Cortex of kidney (tissue), 1 donor: Measurements from ENCODE around the gene ARTN.

Source experiments
- DNase-seq: peaks from one replicate; lab custom pipeline; 2025; lab: John Stamatoyannopoulos, UW

The ARTN gene

DNA sequence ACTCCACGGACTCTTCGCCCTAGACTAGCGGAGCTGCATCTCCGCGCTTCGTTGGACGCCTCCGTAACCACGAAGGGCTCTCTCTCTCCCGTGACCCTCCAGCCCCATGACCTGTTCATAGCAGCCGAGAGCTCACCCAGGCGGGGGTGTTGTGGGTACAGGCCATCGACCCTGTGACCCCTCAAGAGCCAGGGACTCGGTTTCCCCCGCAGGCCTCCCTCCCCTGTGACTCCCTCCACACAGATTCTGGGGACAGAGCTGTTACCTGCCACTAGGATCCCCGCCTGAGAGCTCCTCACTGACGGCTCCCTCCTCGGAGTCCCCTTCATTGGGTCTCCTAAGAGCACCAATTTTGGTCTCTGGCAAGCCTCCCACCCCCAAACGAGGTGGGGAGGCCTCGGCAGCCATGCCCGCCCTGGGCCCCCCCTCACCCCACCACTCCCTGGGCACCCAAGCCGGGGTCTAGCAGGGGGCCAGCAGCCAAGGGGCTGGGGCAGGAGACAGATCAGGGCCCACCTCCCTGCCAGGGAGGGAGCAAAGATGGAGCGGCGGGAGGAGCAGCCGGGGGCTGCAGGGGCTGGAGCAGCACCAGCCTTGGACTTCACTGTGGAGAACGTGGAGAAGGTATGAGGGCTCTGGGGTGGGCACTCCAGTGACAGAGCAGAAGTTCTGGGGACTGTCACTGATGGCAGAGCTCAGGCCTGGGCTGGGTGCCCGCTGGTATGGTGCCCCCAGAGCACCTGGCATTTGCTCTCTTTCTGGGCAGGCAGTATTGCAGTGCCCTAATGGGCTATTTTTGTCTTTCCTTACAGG, 13.7 kb downstream of the ARTN start:
- no peak for DNase-seq

DNA sequence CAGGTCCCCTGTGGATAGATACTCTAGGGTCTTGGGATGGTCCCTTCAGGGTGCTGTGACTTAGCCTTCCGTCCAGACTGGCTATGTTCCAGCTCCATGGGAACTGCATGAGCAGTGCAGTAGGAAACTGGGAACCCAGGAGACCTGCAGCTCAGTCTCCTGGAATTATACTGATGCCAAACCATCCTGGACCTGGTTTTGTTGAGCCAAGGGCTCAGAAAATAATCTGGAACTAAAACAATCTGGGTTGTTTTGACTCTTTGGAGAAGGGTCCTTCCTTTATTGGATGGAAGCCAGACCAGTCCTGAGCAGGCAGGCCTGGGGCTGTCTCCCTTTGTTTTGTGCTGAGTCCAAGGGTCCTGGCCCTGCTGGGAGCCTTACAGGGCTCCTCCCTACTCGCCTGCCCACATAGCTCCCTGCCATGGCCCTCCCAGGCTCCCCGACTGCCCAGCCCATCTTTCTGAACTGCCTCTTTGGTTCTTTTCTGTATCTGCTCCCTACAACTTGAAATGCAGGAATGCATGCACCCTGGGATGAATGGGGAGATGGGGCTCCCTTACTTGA, 14.4 kb downstream of the ARTN start:
- no peak for DNase-seq

DNA sequence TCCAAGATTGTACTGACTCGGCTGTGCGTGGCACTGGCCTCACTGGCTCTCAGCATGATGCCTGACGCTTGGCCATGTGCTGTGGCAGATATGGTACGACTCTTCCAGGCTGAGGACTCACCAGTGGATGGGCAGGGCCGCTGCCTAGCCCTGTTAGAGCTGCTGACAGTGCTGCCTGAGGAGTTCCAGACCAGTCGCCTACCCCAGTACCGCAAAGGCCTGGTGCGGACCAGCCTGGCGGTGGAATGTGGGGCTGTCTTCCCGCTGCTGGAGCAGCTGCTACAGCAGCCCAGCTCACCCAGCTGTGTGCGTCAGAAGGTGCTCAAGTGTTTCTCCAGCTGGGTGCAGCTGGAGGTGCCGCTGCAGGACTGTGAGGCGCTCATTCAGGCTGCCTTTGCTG, 16.1 kb downstream of the ARTN start:
- no peak for DNase-seq

DNA sequence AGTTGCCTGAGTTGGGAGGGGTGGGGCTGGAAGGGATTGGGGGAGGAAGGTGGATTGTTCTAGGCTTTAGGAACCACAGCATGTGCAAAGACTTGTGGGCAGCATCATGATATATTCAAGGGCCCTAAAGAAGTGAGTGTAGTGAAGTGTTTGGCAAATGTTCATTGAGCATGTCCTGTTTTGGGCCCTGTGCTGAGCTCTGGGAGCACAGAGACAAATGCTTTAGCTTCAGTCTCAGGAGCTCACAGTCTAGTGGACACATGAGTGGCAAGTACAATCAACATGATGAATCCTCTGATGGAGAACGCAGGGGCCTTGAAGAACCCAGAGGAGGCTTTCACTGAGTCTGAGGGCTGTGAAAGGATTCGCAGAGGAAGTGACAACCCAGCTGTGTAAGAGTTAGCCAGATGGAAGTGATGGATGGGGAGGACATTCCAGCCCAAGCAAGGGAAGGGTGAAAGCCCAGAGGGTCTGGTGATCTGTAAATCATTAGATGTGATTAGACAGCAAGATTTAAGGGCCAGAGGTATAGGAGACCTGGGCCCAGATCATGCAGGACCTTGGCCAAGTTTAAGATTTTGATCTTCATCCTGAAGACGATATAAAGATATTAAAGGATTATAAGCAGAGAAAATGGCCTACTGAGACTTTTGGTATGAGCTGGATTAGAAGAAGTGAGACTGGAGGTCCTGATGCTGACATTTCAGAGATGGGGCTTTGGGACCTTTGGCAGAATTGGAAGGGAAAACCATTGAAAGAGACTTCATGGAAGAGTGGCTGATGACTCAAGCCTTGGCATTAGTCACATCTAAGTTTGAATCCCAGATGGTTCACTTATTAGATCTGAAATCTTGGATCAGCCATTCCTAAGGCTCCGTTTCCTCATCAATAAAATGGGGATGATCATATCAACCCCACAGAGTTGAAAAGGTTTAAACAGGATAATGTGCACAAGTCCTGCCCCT, 17.7 kb downstream of the ARTN start:
- no peak for DNase-seq

DNA sequence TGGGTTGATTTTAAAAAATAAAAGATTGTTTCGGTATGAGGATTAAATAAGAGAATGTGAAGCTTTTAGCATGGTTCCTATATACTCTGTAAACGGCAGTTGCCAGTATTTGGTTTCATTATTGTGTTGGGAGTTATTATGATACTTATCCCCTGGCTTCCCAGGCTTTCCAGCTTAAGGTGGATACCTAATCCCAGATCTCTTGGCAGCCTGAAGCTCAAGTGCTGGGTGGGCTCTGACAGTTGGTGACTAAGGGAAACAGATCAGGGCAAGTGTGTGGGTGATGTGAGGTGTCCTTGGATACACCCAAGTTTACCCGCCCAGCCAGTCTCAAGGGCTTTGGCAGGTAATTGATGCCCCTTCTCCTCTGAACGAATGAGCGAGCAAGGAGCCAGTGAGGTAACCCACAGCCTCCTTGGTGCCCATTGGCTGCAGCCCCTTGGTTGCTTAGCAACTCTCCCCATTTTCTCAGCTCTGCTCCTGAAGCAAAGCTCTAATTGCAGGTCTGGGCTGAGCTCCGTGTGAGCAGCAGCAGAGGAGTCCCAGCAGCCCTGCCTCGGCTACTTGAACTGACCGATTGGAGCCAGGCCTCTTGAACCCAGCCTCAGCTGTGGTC, 19.2 kb downstream of the ARTN start:
- no peak for DNase-seq

DNA sequence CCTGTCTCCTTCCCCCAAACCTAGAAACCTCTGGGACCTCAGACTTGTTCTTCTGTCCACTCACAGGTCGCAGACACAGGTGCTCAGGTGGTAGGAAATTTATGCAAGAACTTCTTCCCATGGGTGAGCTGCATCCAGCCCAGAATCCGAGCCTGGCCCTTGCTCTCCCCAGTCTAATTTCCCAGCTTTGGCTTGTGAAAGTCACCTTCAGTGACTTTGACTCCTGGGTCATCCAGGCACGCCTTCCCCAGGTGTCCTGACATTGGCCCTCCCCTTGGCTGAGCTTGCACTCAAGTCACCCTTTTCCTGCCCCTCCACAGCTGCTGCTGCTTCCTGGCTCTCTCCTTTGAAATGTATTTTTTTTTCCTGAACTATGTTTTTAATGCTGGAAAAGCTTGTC, 19.8 kb downstream of the ARTN start:
- DNase-seq: no peak

DNA sequence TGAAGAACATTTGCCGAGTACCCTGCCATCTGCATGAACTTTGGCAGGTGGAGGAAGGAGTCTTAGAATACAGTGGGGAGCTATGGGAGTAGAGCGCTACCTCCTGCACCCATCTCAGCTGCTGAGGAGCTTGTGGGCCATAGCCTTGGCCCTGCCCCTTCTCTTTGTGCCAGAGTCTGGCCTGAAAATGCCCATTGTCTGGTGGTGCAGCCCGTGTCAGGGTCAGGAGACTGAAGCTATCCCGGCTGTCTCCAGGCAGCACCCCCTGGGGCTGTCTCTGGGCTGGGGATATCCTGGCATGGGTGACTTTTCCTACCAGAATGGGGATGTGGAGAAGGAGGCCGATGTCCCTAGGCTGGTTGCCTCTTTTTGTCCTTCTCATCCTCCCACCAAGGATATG, 20.4 kb downstream of the ARTN start:
- DNase-seq: no peak

DNA sequence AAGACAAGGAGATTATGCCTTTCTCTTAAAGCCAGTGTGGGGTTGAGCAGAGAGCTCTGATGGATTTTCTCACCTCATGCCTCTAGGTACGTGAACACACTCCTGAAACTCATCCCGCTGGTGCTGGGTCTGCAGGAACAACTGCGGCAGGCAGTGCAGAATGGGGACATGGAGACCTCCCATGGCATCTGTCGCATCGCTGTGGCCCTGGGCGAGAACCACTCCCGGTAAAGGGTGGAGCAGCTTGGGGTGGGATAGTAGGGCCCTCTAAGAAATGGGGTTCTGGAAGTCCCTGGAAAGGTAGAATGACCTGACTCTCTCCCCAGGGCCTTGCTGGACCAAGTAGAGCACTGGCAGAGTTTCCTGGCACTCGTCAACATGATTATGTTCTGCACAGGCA, 22.6 kb downstream of the ARTN start:
- no peak for DNase-seq

DNA sequence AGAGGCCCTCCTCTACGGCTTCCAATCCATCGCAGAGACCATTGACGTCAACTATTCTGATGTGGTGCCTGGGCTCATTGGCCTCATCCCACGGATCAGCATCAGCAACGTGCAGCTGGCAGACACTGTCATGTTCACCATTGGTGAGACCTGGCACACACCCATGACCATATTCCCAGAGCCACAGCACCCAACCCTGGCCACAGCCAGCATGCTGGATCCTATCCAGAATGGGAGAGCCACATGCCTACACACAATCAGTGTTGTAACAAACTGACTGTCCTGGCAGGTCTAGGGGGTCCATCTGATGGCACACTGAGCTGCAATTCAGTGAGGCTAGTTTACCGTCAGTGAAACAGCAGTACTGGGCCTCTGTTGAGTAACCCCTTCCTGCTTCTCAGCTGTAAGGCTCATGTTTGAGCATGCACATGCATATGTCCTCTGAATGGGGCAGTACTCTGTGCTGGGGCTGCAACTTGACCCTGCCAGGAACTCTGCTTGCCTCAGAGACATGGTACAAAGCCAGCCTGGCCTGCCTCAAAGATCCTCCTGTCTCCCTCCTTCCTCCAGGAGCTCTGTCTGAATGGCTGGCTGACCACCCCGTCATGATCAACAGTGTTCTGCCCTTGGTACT, 23.9 kb downstream of the ARTN start:
- no peak for DNase-seq

DNA sequence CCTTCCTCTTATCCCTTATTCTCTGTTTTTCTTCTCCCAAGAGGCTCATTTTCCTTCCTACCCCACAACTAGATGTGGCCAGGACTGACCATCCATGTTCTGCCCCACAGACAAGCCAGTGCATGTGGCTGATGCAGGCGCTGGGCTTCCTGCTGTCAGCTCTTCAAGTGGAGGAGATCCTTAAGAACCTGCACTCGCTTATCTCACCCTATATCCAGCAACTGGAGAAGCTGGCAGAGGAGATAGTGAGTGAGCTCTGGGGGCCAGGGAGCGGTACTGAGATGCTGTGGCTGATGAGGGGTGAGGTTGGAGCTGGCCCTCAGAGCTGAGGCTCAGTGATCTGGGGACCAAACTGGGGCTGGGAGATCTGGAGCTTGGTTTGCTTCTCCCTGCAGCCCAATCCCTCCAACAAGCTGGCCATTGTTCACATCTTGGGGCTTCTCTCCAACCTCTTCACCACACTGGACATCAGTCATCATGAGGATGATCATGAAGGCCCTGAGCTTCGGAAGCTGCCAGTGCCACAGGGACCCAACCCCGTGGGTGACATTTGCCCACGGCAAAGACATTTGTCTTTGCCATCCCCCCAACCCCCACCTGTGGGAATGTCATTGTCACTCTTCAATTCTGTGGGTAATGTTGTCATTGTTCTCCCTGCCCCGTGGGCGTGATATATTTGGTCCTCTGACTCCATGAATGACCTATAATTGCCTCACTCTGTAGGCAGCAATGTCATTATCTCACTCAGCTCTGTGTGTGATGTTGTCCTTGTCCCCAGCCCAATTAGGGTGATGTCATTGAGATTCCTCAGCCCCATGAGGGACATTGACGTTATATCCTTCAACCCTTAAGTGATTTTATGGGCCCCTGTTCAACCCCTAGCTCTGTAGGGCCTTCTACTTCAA, 25.0 kb downstream of the ARTN start:
- DNase-seq: no peak

DNA sequence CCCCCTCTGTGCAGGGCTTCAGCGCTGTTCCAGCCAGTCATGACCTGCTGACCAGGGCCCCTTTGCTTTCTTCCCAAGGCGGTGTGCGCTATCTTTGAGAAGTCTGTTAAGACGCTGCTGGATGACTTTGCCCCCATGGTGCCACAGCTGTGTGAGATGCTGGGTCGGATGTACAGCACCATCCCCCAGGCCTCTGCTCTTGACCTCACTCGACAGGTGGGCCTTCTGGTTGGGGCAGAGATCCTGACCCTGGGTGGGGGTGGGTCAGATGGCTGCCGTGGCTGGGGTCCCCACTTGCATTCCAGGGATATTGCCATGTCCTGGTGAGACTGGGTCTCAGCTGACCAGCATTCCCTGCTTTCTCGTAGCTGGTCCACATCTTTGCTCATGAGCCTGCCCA, 27.2 kb downstream of the ARTN start:
- DNase-seq: no peak

DNA sequence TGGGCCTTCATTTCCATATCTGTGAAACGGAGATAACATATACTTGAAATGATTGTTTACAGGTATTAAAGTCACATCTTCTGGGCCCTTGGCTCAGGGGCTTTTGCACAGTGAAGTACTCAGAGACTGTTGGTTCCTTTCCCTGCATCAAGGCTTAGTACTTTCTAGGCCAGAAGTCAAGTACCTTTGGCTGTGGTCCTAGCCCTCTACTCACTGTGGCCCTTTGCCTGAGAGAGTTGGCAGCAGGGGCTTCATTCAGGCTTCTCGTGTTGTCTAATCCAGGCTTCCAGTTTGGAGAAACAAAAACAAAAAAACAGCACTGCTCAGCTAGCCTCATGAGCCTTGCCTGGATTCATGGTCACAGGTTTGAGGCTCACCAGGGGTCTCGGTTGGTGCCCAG, 28.1 kb downstream of the ARTN start:
- no peak for DNase-seq

DNA sequence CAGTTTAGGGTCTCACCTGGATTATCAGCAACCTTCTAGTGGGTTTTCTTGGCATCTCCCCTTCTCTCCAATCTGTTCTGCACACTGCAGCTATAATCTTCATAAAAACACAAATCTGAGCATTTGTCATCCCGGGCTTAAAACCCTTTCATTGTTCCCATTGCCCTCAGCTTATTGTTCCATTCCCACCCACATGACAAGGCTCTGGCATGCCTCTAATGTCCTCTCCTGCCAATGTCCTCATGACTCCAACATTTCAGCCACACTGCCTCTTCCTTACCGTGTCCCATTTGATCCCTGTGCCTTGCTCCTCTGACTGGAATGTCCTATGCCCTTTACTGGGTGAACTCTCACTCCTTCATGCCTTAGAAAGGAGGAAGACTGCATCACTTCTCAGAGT, 28.7 kb downstream of the ARTN start:
- DNase-seq: no peak

DNA sequence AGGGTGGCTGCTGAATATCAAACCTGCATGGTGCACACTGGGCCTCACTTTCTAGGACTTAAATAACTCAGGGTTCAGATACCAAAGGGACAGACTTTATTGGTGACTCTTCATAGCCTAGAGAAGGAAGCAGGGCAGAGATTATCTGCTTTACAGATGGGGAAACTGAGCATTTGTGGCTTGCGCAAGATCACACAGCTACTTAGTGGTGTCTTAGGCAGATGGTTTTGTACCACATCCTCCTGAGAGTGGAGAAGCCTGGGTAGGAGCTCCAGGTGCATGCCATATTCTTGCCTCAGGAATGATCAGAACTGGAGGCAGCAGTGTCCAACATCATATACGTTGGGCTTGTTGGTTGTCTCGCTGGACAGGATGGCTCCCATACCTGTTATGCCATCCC, 29.4 kb downstream of the ARTN start:
- no peak for DNase-seq

DNA sequence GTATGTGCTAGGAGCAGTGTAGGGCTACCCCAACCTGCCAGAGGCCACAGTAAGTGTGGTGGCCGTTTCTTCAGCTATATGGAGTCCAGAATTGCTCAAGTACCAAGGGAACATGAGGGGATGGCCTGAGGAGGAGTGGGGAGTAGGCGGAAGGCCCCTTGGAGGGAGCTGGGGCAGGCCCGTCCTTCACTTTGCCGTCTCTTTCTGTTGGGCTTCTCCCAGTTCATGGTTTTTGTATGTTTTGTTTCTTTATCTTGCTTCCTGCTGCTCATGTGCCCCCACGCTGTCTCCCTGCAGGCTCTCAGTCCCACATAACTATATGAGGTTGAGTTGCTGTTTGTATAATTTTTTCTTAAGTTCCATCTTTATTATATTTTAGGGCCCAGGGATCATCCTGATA, 30.3 kb downstream of the ARTN start:
- DNase-seq: no peak

DNA sequence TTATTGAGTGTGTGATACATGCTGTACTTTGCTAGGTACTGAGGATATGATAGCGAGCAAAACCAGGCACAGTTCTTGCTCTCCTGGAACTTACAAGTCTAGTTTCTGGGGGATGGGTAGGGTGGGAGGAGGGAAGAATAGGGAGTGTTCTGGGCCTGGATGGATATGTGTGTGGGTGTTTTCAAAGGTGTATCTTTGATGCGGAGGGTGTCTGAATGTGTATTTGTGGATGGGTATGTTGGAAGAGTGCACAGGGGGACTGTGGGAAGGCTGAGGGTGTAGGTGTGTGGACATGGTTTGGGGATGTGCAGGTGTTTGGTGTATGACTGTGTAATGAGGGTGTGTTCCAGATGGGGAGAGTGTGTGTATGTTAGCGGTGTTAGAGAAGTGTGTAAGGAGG, 31.7 kb downstream of the ARTN start:
- DNase-seq: no peak

DNA sequence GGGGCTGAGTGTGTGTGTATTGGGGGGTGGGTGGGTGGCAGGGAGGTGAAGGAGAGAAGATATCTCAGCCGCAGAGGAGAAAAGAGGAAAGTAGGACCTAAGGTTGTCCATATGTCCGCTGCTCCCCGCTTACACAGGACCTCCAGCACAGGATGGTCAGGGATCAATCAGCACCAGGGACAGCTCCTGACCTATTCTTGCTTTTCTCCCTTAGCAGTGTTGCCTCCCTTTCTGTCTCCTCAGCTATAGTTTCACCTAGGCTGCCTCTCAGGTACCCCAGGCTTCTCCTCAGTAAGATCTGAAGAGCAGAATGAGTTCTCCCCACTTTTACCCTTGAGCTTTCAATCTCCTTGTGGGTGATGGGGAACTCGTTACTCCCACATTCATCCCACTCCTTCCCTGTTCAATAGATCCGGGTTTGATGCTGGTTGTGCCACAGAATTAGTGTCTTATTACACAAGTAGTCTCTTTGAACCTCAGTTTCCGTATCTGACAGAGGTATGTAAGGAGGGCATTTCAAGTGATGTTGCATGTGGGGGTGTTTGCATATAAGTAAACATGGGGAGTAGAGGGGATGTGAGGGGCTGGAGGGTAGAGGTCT, 34.8 kb downstream of the ARTN start:
- DNase-seq: no peak

DNA sequence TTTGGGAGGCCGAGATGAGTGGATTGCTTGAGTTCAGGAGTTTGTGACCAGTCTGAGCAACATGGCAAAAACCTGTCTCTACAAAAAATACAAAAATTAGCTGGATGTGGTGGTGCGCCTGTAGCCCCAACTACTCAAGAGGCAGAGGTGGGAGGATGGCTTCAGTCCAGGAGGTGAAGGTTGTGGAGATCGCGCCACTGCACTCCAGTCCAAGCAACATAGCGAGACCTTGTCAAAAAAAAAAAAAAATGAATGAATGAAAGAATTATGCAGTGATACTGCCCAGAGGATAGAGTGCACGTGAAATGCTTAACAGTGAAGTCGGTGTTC, 35.8 kb downstream of the ARTN start:
- no peak for DNase-seq

DNA sequence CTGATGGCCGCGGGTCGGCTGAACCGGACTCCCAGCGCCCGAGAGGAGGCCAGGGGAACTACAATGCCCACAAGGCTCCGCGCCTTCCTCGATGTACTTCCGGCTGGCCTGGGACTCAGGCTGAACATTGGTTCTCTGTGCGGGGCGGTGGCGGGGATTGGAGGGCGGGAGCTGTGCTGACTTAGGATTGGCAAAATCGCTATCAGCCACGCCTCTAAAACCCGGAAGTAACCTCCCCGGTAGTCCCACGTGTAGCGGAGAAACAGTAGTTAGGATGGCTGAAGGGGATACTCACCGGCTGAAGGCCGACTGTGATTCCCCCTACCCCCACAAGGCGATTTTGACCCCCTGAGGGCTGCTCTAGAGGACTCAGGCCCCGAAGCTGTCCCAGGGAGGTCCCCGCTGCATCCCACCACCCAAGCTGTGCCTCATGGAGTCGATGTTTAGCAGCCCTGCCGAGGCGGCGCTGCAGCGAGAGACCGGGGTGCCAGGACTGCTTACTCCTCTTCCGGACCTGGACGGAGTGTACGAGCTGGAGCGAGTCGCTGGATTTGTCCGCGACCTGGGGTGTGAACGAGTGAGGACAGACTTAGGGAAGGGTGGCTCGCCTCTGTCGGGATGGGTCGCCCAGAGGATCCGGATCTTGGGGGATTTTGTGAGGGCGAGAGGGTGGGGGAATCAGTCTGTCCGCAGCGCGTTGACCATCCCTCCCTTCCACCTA, 36.3 kb downstream of the ARTN start, which contains the start of gene DPH2:
DPH2 (plus strand) TSS at position 265 of the 721 bp plus-strand sequence; CDS start at position 431, 166 bp downstream.
- no peak for DNase-seq

DNA sequence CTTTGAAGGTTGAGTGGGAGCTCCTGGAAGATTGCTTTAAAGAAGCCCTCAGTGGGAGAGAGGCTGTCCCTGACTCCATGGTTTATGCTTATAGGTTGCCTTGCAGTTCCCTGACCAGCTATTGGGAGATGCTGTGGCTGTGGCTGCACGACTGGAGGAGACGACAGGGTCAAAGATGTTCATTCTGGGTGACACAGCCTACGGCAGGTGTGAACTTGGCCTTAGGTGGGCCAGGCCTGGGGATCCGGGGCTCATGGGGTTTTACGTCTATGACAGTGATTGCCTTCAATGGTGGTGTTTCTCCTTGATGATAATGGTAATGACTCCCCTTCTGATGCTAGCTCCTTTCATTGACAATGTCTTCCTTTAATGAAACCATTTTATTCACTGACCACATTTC, 36.9 kb downstream of the ARTN start:
- no peak for DNase-seq
